Neural crest cell (in vitro differentiated cells): ENCODE data around the gene SEMA4D. TPM values are rescaled to one million over a fixed set of nuclear protein-coding genes. Genes with fewer than 3 reads are reported as not detected.

Source experiments
- DNase-seq: peaks from one replicate; pipeline ENCODE4 v3.0.0; 2021; ENCODE audit warnings: low read depth, mixed read lengths, low spot score
- H3K27ac Mint-ChIP-seq: one replicate; pipeline ENCODE4 v1.8.0; 2021; ENCODE audit warnings: mild to moderate bottlenecking, mixed read lengths; ENCODE audit not compliant: unreplicated experiment
- H3K27me3 Mint-ChIP-seq: 2 replicates; pipeline ENCODE4 v1.8.0; 2021; ENCODE audit warnings: low read depth, mild to moderate bottlenecking, mixed read lengths
- H3K36me3 Mint-ChIP-seq: 2 replicates; pipeline ENCODE4 v1.8.0; 2021; ENCODE audit warnings: low read depth, mild to moderate bottlenecking, mixed read lengths
- H3K4me1 Mint-ChIP-seq: 2 replicates; pipeline ENCODE4 v1.8.0; 2021; ENCODE audit warnings: mixed read lengths
- H3K4me3 Mint-ChIP-seq: one replicate; pipeline ENCODE4 v1.8.0; 2021; ENCODE audit warnings: mild to moderate bottlenecking, mixed read lengths
- H3K9me3 Mint-ChIP-seq: 2 replicates; pipeline ENCODE4 v1.8.0; 2021; ENCODE audit warnings: mixed read lengths
- CTCF ChIP-seq: fragments of 200-600 bp; sonication (generic); conservative IDR thresholded peaks from 2 replicates; pipeline ENCODE4 v1.5.0; 2021; ENCODE audit warnings: antibody characterized with exemption, mild to moderate bottlenecking
- total RNA-seq: library from RNA; stranded (reverse); gene quantifications from 2 replicates; pipeline ENCODE4 v1.2.1, GENCODE V29; 2021

Gene SEMA4D
- total RNA-seq, 1 donor from 2014 or later: 33.5 TPM

- Mint-ChIP-seq H3K36me3 (peaks cover 4% of the 10 kb centered on the region), H3K4me3 (no peak overlapping the region), H3K27ac (peak overlapping the region; percentile 57), H3K9me3 (no peaks in the 10 kb centered on the region), H3K27me3 (no peaks in the 10 kb centered on the region), H3K4me1 (peaks cover 6% of the 10 kb centered on the region)
- DNase-seq: no peak
- no peak for TF ChIP-seq CTCF
Measured at GRCh38 chr9:89377411-89377810, 120.5 kb downstream of the SEMA4D start.

- H3K9me3 Mint-ChIP-seq: no peaks in the 10 kb centered on the region
- no peak overlapping the region for H3K27ac Mint-ChIP-seq
- H3K27me3 Mint-ChIP-seq: no peaks in the 10 kb centered on the region
- H3K36me3 Mint-ChIP-seq: peaks cover 4% of the 10 kb centered on the region
- H3K4me1 Mint-ChIP-seq: peaks cover 6% of the 10 kb centered on the region
- TF ChIP-seq CTCF: no peak
- no peak for DNase-seq
- H3K4me3 Mint-ChIP-seq: no peak overlapping the region
Measured at GRCh38 chr9:89376741-89377351, 121.1 kb downstream of the SEMA4D start.

GRCh38 chr9:89376286-89376685 lies 121.6 kb downstream of the SEMA4D start:
- no peak overlapping the region for H3K27ac Mint-ChIP-seq
- no peak for TF ChIP-seq CTCF
- no peaks in the 10 kb centered on the region for H3K9me3 Mint-ChIP-seq
- DNase-seq: no peak
- peaks cover 4% of the 10 kb centered on the region for H3K36me3 Mint-ChIP-seq
- no peak overlapping the region for H3K4me3 Mint-ChIP-seq
- H3K4me1 Mint-ChIP-seq: peaks cover 6% of the 10 kb centered on the region
- H3K27me3 Mint-ChIP-seq: no peaks in the 10 kb centered on the region

GRCh38 chr9:89375191-89375760 lies 122.6 kb downstream of the SEMA4D start:
- H3K27ac Mint-ChIP-seq: peak overlapping the region; percentile 87
- H3K9me3 Mint-ChIP-seq: no peaks in the 10 kb centered on the region
- H3K36me3 Mint-ChIP-seq: peaks cover 4% of the 10 kb centered on the region
- TF ChIP-seq CTCF: no peak
- DNase-seq: no peak
- H3K4me1 Mint-ChIP-seq: peaks cover 6% of the 10 kb centered on the region
- no peak overlapping the region for H3K4me3 Mint-ChIP-seq
- H3K27me3 Mint-ChIP-seq: no peaks in the 10 kb centered on the region

GRCh38 chr9:89374176-89374575 lies 123.7 kb downstream of the SEMA4D start:
- peaks cover 6% of the 10 kb centered on the region for H3K4me1 Mint-ChIP-seq
- DNase-seq: no peak
- no peaks in the 10 kb centered on the region for H3K27me3 Mint-ChIP-seq
- peaks cover 4% of the 10 kb centered on the region for H3K36me3 Mint-ChIP-seq
- H3K4me3 Mint-ChIP-seq: no peak overlapping the region
- H3K27ac Mint-ChIP-seq: peak overlapping the region; percentile 50
- H3K9me3 Mint-ChIP-seq: no peaks in the 10 kb centered on the region
- no peak for TF ChIP-seq CTCF
